Parathyroid adenoma (tissue), 2 donors: Measurements from ENCODE around the gene TRIP10.

Experiments used
- H2AFZ ChIP-seq: fragments of 300-600 bp; sonication (generic); one replicate; pipeline ENCODE4 v1.7.0; 2017; ENCODE audit warnings: antibody characterized with exemption, mild to moderate bottlenecking
- H3K27ac ChIP-seq: fragments of 300-600 bp; sonication (generic); one replicate; pipeline ENCODE4 v1.7.0; 2017
- H3K27me3 ChIP-seq: fragments of 300-600 bp; sonication (generic); one replicate; pipeline ENCODE4 v1.7.0; 2017; ENCODE audit warnings: low read length; ENCODE audit not compliant: control insufficient read depth, insufficient read depth
- H3K36me3 ChIP-seq: fragments of 300-600 bp; sonication (generic); one replicate; pipeline ENCODE4 v1.7.0; 2017; ENCODE audit warnings: low read length; ENCODE audit not compliant: control insufficient read depth, insufficient read depth
- H3K4me1 ChIP-seq: fragments of 300-600 bp; sonication (generic); one replicate; pipeline ENCODE4 v1.7.0; 2017; ENCODE audit warnings: control low read depth
- H3K4me2 ChIP-seq: fragments of 300-600 bp; sonication (generic); one replicate; pipeline ENCODE4 v1.7.0; 2017; ENCODE audit warnings: low read length
- H3K4me3 ChIP-seq: fragments of 300-600 bp; sonication (generic); one replicate; pipeline ENCODE4 v1.7.0; 2017; ENCODE audit warnings: low read depth, low read length
- H3K79me2 ChIP-seq: fragments of 300-600 bp; sonication (generic); one replicate; pipeline ENCODE4 v1.7.0; 2017; ENCODE audit warnings: control low read depth
- H3K9ac ChIP-seq: fragments of 300-600 bp; sonication (generic); one replicate; pipeline ENCODE4 v1.7.0; 2017; ENCODE audit warnings: mild to moderate bottlenecking
- H3K9me3 ChIP-seq: fragments of 300-600 bp; sonication (generic); one replicate; pipeline ENCODE4 v1.7.0; 2017; ENCODE audit warnings: low read length; ENCODE audit not compliant: control insufficient read depth
- TF ChIP-seq, protein P1 (sequence below): fragments of 300-600 bp; sonication (generic); IDR thresholded peaks from one replicate; pipeline ENCODE4 v1.7.0; 2017; ENCODE audit warnings: antibody characterized with exemption, mild to moderate bottlenecking
- donor health status: primary hyperparathyroidism.

The TRIP10 gene

DNA sequence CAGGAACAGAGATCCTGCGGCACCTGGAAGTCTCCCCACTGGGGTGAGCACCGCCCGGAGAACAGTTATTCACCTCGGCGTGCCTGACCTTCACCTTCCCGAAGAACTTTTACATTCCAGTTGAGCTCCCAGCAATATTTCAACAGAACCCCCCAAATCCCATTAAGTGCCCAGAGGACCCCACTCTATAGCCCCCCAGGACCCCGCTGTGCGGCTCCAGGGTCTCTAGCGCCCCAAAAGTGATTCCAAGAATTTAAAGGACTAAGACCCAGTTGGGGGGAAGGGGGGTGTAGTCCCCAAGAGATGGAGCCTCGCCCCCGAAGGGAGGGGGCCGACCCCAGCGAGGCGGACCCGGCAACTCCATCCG is 2.6 kb upstream of the TRIP10 start:
- no peaks in the 10 kb centered on the region for H3K9me3 ChIP-seq
- peak overlapping the region; percentile 98 for H3K4me2 ChIP-seq
- TF ChIP-seq, protein P1, sequence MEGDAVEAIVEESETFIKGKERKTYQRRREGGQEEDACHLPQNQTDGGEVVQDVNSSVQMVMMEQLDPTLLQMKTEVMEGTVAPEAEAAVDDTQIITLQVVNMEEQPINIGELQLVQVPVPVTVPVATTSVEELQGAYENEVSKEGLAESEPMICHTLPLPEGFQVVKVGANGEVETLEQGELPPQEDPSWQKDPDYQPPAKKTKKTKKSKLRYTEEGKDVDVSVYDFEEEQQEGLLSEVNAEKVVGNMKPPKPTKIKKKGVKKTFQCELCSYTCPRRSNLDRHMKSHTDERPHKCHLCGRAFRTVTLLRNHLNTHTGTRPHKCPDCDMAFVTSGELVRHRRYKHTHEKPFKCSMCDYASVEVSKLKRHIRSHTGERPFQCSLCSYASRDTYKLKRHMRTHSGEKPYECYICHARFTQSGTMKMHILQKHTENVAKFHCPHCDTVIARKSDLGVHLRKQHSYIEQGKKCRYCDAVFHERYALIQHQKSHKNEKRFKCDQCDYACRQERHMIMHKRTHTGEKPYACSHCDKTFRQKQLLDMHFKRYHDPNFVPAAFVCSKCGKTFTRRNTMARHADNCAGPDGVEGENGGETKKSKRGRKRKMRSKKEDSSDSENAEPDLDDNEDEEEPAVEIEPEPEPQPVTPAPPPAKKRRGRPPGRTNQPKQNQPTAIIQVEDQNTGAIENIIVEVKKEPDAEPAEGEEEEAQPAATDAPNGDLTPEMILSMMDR = no peak
- peak overlapping the region; percentile 81 for H3K27ac ChIP-seq
- peak overlapping the region; percentile 98 for H3K4me3 ChIP-seq
- no peaks in the 10 kb centered on the region for H3K36me3 ChIP-seq
- peak overlapping the region; percentile 20 for H3K9ac ChIP-seq
- H3K79me2 ChIP-seq = no peaks in the 10 kb centered on the region
- H3K4me1 ChIP-seq = peaks cover 18% of the 10 kb centered on the region
- no peaks in the 10 kb centered on the region for H3K27me3 ChIP-seq
- H2AFZ ChIP-seq = peak overlapping the region; percentile 61

GRCh38 chr19:6737284-6737872 is 2.1 kb upstream of the TRIP10 start, which contains the start of gene GPR108:
TSS of gene GPR108 (minus strand) at chr19:6737580. CDS start at chr19:6737576, 4 bp downstream.
- Histone ChIP-seq H3K4me2 (peak within 1 kb of the TSS; percentile 98), H3K4me1 (peaks cover 18% of the 10 kb centered on the region), H3K27me3 (no peaks in the 10 kb centered on the region), H3K4me3 (peak within 1 kb of the TSS; percentile 98), H3K79me2 (no peaks in the 10 kb centered on the region), H3K27ac (peak within 1 kb of the TSS; percentile 83), H2AFZ (peak within 1 kb of the TSS; percentile 87), H3K9me3 (no peaks in the 10 kb centered on the region), H3K36me3 (no peaks in the 10 kb centered on the region), H3K9ac (peak within 1 kb of the TSS; percentile 20)
- TF ChIP-seq, protein P1 = no peak

DNA sequence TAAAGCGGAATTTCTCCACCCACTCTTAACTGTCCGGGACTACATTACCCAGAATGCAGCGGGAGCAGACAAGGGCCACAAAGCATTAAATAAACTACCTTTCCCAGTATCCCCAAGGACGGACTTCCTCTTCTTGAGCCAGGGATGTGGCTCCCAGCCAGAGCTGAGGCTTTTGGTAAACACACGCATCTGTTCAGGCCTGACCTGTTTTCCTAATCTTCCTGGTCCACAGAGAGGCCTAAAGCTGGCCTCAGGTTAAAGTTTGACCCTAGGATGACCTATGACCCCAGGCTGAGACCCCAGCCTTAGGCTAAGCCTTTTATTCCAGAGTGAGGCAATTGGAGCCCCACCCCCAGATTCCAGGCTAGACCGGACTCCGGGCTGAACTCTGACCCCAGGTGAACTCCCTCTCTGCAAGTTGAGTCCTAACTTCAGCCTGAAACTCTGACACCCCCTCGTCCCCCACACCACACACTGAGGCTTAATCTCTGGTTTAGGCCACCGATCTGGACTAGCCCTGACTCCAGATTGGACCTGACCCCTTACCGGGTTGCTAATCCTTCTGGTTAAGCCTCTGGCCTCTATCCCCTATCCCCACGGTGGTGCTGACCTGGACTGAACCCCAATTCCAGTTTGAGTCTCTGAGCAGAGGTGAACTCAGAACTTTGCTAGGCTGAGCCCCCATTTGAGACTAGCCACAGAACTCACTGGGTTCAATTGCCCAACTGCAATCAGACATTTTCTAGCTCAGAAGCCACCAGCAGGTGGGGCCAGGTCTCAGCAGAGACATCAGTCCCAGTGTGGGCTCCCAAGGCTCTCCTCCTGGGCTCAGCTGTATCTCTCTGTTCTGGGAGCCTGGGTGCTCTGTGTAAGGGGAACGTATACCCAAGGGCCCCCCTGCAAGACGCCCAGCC is 1.4 kb upstream of the TRIP10 start:
- Histone ChIP-seq H3K9me3 (no peaks in the 10 kb centered on the region), H3K4me1 (peaks cover 18% of the 10 kb centered on the region), H2AFZ (peak overlapping the region; percentile 87), H3K79me2 (no peaks in the 10 kb centered on the region), H3K4me2 (peak overlapping the region; percentile 71), H3K27ac (peak overlapping the region; percentile 83), H3K36me3 (no peaks in the 10 kb centered on the region), H3K27me3 (no peaks in the 10 kb centered on the region), H3K9ac (no peak overlapping the region), H3K4me3 (peak overlapping the region; percentile 98)
- TF ChIP-seq, protein P1 = peak; percentile 81

- Histone ChIP-seq H3K4me2 (peak overlapping the region; percentile 71), H3K4me3 (peak overlapping the region; percentile 36), H3K36me3 (no peaks in the 10 kb centered on the region), H3K27ac (peak overlapping the region; percentile 83), H3K9me3 (no peaks in the 10 kb centered on the region), H3K9ac (no peak overlapping the region), H2AFZ (peak overlapping the region; percentile 87), H3K27me3 (no peaks in the 10 kb centered on the region), H3K4me1 (peaks cover 18% of the 10 kb centered on the region), H3K79me2 (no peaks in the 10 kb centered on the region)
- TF ChIP-seq, protein P1 = no peak
Observed at GRCh38 chr19:6738787-6739389, 592 bp upstream of the TRIP10 start.
